Measurements from ENCODE around the gene EIF4A3.

The EIF4A3 gene

GRCh38 chr17:80113033-80113484, 33.9 kb downstream of the EIF4A3 start:
- peak; percentile 59 for FAIRE-seq
- DNase-seq (ENCODE audit: low spot score) = no peak

- DNase-seq (ENCODE audit: low spot score) (no peak), FAIRE-seq (no peak)
These were observed 34.4 kb downstream of the EIF4A3 start for GRCh38 chr17:80112471-80113032.

- no peak for DNase-seq (ENCODE audit: low spot score)
- FAIRE-seq = no peak
These were observed 35.0 kb downstream of the EIF4A3 start for GRCh38 chr17:80111702-80112470.

- peak; percentile 17 for FAIRE-seq
- DNase-seq (ENCODE audit: low spot score) = no peak
These were observed 35.8 kb downstream of the EIF4A3 start for GRCh38 chr17:80110927-80111701.

- FAIRE-seq (peak; percentile 13), DNase-seq (ENCODE audit: low spot score) (no peak)
These were observed 36.5 kb downstream of the EIF4A3 start for GRCh38 chr17:80110447-80110812.

GRCh38 chr17:80109713-80110446, 37.0 kb downstream of the EIF4A3 start:
- no peak for FAIRE-seq
- peak; percentile 66 for DNase-seq (ENCODE audit: low spot score)

GRCh38 chr17:80109066-80109660, 37.8 kb downstream of the EIF4A3 start:
- FAIRE-seq (no peak), DNase-seq (ENCODE audit: low spot score) (no peak)

- peak; percentile 75 for FAIRE-seq
- no peak for DNase-seq (ENCODE audit: low spot score)
These were observed 38.6 kb downstream of the EIF4A3 start for GRCh38 chr17:80108036-80108971.

- DNase-seq (ENCODE audit: low spot score) (no peak), FAIRE-seq (peak; percentile 42)
These were observed 39.5 kb downstream of the EIF4A3 start for GRCh38 chr17:80107231-80108021.

- DNase-seq (ENCODE audit: low spot score) (no peak), FAIRE-seq (no peak)
These were observed 40.2 kb downstream of the EIF4A3 start for GRCh38 chr17:80106751-80107150.

GRCh38 chr17:80106176-80106575, 40.8 kb downstream of the EIF4A3 start:
- DNase-seq (ENCODE audit: low spot score) (no peak), FAIRE-seq (no peak)

GRCh38 chr17:80105762-80106161, 41.2 kb downstream of the EIF4A3 start:
- FAIRE-seq (no peak), DNase-seq (ENCODE audit: low spot score) (no peak)

GRCh38 chr17:80104956-80105375, 42.0 kb downstream of the EIF4A3 start:
- peak; percentile 53 for FAIRE-seq
- no peak for DNase-seq (ENCODE audit: low spot score)

GRCh38 chr17:80104321-80104955, 42.5 kb downstream of the EIF4A3 start:
- no peak for DNase-seq (ENCODE audit: low spot score)
- no peak for FAIRE-seq

GRCh38 chr17:80103449-80104085, 43.4 kb downstream of the EIF4A3 start:
- no peak for DNase-seq (ENCODE audit: low spot score)
- no peak for FAIRE-seq

- no peak for FAIRE-seq
- DNase-seq (ENCODE audit: low spot score) = no peak
These were observed 44.1 kb downstream of the EIF4A3 start for GRCh38 chr17:80102664-80103448.

GRCh38 chr17:80101946-80102663, 44.8 kb downstream of the EIF4A3 start:
- FAIRE-seq (peak; percentile 37), DNase-seq (ENCODE audit: low spot score) (peak; percentile 55)
